ENCODE results near the gene THAP3.

The THAP3 gene, protein sequence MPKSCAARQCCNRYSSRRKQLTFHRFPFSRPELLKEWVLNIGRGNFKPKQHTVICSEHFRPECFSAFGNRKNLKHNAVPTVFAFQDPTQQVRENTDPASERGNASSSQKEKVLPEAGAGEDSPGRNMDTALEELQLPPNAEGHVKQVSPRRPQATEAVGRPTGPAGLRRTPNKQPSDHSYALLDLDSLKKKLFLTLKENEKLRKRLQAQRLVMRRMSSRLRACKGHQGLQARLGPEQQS

DNA sequence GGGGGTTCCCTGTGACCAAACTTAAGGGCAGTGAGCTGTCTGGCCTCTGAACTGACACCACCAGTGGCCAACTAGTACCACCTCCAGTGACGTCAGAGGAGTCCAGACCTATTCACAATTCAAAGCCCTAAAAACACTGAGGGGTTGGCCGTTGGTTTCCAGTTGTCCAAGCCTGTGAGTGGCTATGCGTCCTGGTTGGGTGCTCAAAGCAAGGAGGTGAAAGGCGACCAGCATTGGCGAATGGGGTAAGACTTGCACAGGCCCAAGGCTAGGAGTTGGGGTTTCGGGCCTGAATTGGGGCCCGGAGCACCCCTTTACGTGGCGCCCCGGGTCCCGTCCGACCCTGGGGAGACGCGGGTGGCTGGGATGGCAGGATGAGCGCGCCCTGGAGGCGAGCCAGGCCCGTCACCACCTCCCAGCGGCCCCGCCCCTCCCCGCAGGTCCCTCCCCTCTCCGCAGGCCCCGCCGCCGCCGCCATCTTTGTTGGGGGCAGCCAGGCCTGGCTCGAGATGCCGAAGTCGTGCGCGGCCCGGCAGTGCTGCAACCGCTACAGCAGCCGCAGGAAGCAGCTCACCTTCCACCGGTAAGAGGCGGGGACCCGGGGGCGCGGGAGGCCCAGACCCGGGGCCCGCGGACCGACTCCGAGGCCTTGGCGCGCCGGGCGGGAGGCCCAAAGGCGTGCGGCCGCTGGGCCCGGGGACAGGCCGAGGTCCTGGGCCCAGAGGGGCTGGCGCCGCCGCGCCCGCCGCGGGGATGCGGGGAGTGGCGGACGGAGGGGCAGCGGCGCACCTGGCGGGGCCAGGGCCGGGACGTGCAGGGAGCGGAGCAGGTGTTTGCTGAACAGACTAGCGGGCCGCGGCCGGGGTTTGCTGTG, at the start of gene THAP3:
TSS of gene THAP3 (plus strand) at position 159 of the 874 bp plus-strand sequence. CDS start at position 510, 351 bp downstream.
- peak; percentile 94 for DNase-seq (ENCODE audit: low read depth)

DNA sequence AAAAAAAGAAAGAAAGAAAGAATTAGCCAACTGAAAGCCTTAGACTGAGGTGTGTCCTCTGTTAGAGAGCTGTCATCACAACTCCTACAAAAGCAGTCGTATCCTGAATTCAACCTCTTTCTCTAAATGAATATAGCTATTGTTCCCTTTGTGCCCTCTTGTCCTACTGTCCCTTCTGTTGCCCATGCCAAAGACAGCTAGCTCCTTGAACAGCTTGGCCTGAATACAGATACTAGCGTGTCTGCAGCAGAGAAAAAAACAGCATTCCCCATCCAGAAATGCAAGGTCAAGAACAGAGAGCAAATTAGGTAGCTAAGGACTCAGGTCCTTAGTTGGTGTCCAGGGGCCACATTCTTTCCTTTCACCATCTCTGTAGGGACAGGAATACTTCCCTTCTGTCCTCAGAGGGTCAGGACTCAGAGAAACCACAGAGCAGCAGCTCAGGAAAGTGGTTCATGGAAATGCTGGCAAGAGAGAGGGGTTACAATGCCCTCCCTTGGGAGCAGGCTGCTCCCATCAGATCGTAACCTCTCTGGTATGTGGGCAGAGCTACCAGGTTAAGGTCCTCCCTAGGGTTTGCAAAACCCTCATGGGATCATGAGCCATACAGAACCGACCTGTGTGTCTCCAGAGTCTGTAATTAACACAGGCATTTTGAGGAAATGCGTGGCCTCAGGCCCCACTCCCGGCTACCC, 46.7 kb upstream of the THAP3 start:
- DNase-seq (ENCODE audit: low read depth), result no peak

DNA sequence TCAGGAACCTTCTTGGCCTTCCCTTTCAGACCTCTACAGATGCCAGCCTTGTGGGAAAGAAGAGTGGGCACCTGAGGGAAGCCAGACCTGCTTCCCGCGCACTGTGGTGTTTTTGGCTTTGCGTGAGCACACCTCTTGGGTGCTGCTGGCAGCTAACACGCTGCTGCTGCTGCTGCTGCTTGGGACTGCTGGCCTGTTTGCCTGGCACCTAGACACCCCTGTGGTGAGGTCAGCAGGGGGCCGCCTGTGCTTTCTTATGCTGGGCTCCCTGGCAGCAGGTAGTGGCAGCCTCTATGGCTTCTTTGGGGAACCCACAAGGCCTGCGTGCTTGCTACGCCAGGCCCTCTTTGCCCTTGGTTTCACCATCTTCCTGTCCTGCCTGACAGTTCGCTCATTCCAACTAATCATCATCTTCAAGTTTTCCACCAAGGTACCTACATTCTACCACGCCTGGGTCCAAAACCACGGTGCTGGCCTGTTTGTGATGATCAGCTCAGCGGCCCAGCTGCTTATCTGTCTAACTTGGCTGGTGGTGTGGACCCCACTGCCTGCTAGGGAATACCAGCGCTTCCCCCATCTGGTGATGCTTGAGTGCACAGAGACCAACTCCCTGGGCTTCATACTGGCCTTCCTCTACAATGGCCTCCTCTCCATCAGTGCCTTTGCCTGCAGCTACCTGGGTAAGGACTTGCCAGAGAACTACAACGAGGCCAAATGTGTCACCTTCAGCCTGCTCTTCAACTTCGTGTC, 45.9 kb upstream of the THAP3 start:
- DNase-seq (ENCODE audit: low read depth), result no peak

DNA sequence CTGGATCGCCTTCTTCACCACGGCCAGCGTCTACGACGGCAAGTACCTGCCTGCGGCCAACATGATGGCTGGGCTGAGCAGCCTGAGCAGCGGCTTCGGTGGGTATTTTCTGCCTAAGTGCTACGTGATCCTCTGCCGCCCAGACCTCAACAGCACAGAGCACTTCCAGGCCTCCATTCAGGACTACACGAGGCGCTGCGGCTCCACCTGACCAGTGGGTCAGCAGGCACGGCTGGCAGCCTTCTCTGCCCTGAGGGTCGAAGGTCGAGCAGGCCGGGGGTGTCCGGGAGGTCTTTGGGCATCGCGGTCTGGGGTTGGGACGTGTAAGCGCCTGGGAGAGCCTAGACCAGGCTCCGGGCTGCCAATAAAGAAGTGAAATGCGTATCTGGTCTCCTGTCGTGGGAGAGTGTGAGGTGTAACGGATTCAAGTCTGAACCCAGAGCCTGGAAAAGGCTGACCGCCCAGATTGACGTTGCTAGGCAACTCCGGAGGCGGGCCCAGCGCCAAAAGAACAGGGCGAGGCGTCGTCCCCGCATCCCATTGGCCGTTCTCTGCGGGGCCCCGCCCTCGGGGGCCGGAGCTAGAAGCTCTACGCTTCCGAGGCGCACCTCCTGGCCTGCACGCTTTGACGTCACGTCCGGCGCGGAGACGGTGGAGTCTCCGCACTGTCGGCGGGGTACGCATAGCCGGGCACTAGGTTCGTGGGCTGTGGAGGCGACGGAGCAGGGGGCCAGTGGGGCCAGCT, 45.1 kb upstream of the THAP3 start, which contains the start of gene ZBTB48:
TSS of gene ZBTB48 (plus strand) at position 621 of the 745 bp plus-strand sequence. CDS start 616 bp downstream, outside the sequence.
- peak; percentile 95 for DNase-seq (ENCODE audit: low read depth)

DNA sequence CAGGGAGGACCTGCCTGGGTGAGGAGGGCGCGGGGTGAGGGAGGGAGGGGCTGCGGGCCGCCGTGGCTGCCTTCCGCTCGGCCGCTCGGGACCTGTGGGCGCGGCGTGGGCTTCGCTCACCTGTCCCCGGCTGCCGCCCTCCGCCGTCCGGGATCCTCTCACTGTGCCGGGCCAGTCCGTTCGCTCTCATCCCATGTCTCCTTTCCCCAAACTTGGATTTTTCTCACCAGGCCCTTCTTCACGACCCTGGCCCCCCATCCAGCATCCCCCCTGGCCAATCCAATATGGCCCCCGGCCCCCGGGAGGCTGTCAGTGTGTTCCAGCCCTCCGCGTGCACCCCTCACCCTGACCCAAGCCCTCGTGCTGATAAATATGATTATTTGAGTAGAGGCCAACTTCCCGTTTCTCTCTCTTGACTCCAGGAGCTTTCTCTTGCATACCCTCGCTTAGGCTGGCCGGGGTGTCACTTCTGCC, 44.5 kb upstream of the THAP3 start:
- DNase-seq (ENCODE audit: low read depth), result no peak

DNA sequence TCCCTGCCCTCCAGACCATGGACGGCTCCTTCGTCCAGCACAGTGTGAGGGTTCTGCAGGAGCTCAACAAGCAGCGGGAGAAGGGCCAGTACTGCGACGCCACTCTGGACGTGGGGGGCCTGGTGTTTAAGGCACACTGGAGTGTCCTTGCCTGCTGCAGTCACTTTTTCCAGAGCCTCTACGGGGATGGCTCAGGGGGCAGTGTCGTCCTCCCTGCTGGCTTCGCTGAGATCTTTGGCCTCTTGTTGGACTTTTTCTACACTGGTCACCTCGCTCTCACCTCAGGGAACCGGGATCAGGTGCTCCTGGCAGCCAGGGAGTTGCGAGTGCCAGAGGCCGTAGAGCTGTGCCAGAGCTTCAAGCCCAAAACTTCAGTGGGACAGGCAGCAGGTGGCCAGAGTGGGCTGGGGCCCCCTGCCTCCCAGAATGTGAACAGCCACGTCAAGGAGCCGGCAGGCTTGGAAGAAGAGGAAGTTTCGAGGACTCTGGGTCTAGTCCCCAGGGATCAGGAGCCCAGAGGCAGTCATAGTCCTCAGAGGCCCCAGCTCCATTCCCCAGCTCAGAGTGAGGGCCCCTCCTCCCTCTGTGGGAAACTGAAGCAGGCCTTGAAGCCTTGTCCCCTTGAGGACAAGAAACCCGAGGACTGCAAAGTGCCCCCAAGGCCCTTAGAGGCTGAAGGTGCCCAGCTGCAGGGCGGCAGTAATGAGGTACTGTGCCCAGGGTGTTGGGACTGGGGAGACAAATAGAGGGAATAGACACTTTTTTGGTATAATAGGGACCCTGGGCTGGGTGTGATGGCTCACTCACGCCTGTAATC, 43.9 kb upstream of the THAP3 start:
- DNase-seq (ENCODE audit: low read depth), result peak; percentile 20

DNA sequence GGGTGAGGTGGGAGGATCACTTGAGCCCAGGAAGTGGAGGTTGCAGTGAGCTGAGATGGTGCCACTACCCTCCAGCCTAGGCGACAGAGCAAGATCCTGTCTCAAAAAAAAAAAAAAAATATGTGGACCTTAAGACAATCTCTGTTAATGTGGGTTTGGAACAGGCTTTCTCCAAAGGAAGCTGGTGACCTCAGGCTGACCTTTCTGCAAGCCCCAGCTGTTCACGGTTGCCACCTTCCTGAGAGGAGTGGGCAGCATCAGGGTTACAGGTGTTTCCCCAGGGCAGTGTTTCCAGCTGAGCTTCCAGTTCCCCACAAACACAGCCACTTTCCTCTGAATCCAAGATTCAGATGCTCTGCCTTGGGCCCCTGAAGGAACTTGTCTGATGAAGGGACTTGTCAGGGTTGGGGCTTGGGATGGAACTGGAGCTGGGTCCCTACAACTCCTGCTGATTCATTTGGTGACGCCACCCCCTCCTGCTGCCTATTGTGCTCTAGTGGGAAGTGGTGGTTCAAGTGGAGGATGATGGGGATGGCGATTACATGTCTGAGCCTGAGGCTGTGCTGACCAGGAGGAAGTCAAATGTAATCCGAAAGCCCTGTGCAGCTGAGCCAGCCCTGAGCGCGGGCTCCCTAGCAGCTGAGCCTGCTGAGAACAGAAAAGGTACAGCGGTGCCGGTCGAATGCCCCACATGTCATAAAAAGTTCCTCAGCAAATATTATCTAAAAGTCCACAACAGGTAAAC, 42.9 kb upstream of the THAP3 start:
- no peak for DNase-seq (ENCODE audit: low read depth)

DNA sequence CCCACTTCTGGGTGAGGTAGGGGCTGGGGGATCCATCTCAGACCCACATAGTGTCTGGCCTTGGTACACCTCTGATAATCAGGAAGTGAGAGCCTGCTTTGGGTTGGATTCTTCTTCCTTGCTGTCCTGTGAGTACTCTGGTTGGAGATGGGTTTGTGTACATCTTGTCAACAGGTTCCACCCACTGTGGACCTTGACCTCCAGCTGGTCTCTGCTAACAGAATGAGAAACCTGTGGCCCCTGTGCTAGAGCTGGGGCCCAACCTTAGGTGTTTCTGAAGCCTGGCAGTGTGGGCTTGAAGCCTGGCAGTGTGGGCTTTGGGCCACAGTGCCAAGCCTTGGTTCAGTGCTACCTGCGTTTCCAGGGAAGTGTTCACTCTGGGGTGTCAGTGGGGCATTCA, 42.3 kb upstream of the THAP3 start:
- no peak for DNase-seq (ENCODE audit: low read depth)

DNA sequence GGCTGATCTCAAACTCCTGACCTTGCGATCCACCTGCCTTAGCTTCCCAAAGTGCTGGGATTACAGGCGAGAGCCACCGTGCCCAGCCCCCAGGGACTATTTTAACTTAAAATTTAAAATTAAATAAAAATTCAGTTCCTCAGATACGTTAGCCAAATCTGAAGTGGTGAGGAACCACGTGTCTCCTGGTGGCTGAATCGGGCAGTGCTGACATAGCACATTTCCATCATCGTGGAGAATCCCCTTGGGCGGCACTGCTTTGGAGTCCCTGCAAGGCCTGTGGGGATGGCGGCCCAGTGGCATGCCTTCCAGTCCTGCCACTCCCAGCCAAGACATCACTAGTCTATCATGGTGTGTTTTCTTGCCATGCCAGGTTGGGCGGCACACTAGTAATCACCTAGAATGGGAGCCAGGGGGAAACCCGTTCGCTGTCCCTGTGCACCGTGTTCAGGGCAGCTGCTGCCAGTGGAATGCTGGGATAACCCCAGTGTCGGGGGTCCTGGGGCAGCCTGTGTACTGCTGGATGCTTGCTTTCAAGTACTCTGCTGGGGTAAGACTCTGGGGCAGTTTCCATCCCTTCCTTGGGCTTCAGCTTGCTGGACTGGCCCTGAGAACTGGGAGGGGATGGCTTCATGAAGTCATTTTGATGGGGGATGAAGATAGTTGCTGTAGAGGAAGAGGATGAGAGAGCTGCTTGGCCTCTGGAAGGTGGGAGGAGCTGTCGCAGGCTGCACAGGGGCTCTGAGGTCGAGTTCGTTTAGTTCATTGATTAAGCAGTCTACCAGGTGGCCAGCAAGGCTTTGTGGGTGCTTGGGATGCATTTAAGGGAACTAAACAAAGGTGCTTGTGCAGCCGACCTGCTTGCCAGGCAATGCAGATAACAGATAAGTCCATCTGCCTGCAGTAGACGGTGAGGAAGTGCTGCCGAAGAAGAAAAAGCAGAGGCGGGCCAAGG, 40.3 kb upstream of the THAP3 start:
- no peak for DNase-seq (ENCODE audit: low read depth)

DNA sequence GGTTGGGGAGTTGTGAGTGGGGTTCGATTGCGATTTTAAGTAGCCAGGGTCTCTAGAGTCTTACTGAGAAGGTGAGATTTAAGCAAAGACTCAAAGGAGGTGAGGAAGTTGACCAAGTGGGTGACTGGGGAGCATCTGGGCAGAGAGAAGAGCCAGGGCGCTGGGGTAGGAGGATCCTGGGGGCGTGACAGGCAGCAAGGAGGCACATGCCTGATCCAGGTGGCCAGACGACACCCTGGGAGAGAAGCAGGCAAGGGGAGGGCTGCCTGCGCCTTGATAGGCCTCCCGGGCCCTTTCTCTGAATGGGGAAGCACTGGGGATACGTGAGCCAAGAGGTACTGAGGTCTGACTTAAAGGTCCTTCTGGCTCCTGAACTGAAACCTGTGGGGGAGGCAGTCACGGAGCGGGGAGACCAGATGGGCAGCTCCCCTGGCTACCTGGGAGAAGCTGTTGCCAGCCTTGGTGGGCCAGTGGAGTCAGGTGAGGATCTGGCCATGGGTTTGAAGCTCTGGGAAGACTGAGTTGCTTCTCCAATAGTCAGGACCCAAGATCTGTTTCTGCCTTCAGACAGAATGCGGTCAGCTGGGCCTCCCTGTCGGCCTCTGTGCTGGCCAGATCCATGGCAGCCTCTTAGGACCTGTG, 39.5 kb upstream of the THAP3 start:
- DNase-seq (ENCODE audit: low read depth), result no peak

DNA sequence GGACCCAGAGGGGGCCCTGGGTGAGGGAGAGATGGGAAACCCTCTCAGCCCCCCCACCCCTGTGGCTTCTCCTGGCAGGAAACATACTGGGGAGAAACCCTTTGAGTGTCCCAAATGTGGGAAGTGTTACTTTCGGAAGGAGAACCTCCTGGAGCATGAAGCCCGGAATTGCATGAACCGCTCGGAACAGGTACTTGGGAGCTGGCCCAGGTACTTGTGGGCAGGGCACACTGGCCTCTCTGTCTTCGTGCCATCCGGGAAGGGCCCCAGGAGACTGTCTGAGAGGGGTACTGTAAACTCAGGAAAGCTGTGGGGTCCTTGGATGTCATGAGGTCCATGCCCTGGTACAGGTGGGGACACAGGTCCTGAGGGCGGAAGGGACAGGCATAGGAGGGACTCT, 38.8 kb upstream of the THAP3 start:
- no peak for DNase-seq (ENCODE audit: low read depth)

DNA sequence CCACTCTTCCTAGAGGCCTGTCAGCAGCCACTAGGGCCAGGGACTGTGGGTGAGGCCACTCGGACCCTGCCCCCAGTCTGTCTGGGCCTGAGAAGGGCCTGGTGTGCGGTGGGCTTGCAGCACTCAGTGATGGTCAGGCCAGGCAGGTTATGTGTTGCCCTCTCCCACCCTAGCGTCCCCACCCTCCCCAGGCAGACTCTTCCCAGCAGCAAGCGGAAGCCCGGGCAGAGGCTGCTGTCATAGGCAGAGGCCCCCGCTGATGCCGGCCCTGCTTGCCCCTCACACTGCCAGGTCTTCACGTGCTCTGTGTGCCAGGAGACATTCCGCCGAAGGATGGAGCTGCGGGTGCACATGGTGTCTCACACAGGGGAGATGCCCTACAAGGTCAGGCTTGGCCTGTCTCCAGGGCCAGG, 38.3 kb upstream of the THAP3 start:
- DNase-seq (ENCODE audit: low read depth), result no peak

DNA sequence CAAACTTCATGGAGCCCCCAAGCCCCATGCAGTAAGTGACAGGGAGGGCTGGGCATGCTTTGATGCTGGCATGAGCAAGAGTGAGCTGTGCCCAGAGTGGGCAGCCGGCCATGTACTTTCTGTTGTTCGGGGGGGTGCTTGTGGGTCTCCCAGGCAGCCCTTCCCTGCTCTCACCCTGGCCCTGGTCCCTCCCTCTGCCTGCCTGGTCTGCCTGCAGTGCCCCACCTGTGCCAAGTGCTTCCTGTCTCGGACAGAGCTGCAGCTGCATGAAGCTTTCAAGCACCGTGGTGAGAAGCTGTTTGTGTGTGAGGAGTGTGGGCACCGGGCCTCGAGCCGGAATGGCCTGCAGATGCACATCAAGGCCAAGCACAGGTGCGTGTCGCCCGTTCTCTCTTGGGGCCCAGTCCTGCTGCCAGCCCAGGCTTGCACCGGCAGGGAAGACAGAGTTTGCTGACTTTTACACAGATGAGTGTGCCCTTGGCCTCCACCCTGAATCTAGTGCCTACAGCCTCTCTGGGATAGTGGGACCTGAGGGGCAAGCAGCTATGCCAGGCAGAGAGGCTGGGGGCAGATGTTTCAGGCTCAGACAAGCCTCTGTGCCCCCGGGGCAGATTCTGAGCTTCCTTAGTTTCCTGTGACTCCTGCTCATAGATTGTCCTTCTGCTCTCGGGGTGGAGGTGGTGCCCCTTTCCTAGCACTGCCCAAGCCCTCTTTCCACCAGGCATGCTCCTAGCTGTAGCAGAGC, 37.2 kb upstream of the THAP3 start:
- DNase-seq (ENCODE audit: low read depth), result no peak

DNA sequence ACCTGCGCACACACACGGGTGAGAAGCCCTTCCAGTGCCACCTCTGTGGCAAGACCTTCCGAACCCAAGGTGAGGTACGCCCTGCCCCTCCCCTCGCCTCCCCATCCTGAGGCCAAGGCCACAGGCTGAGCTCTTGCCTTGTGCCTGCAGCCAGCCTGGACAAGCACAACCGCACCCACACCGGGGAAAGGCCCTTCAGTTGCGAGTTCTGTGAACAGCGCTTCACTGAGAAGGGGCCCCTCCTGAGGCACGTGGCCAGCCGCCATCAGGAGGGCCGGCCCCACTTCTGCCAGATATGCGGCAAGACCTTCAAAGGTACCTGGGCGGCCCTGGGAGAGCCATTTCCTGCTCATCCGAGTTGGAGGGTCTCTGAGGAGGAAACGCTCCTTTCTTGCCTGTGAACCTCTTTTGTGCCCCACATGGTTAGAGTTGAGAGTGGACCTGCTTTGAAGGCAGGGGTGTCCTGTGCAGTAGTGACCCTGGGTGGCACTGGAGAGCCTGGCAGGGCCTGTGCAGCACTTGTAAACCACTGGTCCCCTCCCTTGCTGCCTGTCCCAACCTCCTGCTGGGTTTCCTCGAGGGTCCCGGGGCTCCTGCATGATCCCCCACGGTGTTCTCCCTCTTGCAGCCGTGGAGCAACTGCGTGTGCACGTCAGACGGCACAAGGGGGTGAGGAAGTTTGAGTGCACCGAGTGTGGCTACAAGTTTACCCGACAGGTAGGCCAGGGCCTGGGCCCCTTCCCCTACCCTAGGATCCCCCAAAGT, 36.4 kb upstream of the THAP3 start:
- DNase-seq (ENCODE audit: low read depth), result no peak

DNA sequence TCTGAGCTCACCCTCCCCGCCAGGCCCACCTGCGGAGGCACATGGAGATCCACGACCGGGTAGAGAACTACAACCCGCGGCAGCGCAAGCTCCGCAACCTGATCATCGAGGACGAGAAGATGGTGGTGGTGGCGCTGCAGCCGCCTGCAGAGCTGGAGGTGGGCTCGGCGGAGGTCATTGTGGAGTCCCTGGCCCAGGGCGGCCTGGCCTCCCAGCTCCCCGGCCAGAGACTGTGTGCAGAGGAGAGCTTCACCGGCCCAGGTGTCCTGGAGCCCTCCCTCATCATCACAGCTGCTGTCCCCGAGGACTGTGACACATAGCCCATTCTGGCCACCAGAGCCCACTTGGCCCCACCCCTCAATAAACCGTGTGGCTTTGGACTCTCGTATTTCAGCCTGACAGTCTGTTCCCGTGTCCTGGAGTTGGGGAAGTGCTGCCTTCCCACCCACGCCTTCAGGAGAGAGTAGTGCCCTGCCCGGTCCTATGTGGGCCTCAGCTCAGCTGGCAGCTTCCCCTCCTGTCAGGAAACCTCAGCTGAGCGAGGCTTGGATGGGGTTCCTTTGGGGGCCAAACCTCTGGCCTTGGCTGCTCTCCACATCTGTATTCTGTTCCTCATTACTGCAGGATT, 35.7 kb upstream of the THAP3 start:
- no peak for DNase-seq (ENCODE audit: low read depth)

DNA sequence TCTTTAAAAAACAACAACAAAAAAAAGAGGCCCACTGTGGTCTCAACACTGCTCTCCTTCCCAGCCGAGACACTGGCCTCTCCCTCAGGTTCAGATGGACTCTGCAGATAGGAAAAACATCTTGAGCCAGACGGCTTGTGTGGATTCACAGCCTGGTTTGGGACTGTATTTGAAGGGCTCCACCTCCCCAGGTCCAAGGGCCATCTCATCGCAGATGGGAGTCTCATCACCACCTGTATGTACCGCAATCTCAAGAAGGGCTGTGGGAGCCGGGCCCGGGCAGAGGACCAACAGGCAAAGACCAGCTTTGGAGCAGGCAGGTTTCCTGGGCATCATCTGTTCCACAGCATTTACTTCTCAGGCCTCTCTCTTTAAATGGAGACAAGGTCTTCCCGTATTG, 34.6 kb upstream of the THAP3 start:
- no peak for DNase-seq (ENCODE audit: low read depth)

All from iris pigment epithelial cell (primary cell).